ENCODE results near the gene KLHL26. TPM values are rescaled to one million over a fixed set of nuclear protein-coding genes. Genes with fewer than 3 reads are reported as not detected.

Gene KLHL26
- total and polyA plus RNA-seq, 4 donors = 2.3 to 5.9 (median 2.4) TPM

DNA sequence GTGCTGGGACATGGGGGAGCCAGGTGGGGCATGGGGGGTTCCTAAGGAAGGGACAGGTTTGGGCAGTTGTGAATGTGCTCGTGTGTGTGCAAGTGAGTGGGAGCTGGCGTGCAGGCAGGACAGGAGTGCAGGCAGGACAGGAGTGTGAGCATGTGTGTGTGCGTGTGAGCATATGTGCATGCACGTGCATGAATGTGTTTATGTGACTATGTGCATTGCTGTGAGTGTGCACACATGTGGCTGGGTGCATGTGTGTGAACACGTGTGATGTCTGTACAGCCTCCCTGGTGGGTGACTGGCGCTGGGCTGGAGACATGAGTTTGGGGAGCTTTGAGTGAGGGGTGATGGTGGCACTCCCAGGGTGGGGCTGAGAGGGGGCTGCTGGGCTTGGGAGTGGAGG, 80.0 kb downstream of the KLHL26 start:
- Histone ChIP-seq H3K36me3 (ENCODE audit: control insufficient read depth in 4 of 4, insufficient read depth in 3 of 4, low read depth in 1 of 4, low read length in 3 of 4) (no peaks in the 10 kb centered on the region), H3K9me3 (ENCODE audit: control insufficient read depth in 4 of 4, low read length in 3 of 4) (no peaks in the 10 kb centered on the region), H3K9ac (ENCODE audit: low read depth in 1 of 2, low read length in 2 of 2) (no peak overlapping the region), H3K4me1 (ENCODE audit: control insufficient read depth in 4 of 4, insufficient read depth in 4 of 4, low read length in 3 of 4) (peaks cover 0 to 8% (median 6%) of the 10 kb centered on the region in 4 donors), H3K27me3 (ENCODE audit: control insufficient read depth in 4 of 4, insufficient read depth in 4 of 4, low read length in 3 of 4) (no peaks in the 10 kb centered on the region), H3K4me3 (ENCODE audit: low read depth in 1 of 3, low read length in 3 of 3) (no peak overlapping the region), H3K27ac (ENCODE audit: low read depth in 1 of 2, low read length in 2 of 2) (no peak overlapping the region)
- DNase-seq (ENCODE audit: low spot score) = no peak
- whole genome bisulfite sequencing = 96% methylated on average over 6 of the region's 6 CpGs
- TF ChIP-seq SP1 (IDR thresholded peaks at IDR 0.05) (no peak), EGR1 (IDR thresholded peaks at IDR 0.05; ENCODE audit: low read depth in 2 of 2) (no peak), REST (IDR thresholded peaks at IDR 0.05) (no peak), YY1 (IDR thresholded peaks at IDR 0.05) (no peak), HNF4A (conservative IDR thresholded peaks at IDR 0.05) (no peak), ZBTB33 (IDR thresholded peaks at IDR 0.05) (no peak), JUND (IDR thresholded peaks at IDR 0.05) (no peak), ATF3 (IDR thresholded peaks at IDR 0.05) (no peak), GABPA (IDR thresholded peaks at IDR 0.05 in 1 of 2, conservative IDR thresholded peaks at IDR 0.05 in 1 of 2) (no peak), HNF4G (IDR thresholded peaks at IDR 0.05) (no peak), RXRA (IDR thresholded peaks at IDR 0.05) (no peak), MAX (IDR thresholded peaks at IDR 0.05) (no peak), NR2F2 (IDR thresholded peaks at IDR 0.05) (no peak), TAF1 (conservative IDR thresholded peaks at IDR 0.05) (no peak), RAD21 (IDR thresholded peaks at IDR 0.05) (no peak), FOXA1 (IDR thresholded peaks at IDR 0.05) (no peak), CTCF (IDR thresholded peaks at IDR 0.05; ENCODE audit: low read depth, low read length, missing input control) (no peak), FOXA2 (IDR thresholded peaks at IDR 0.05) (no peak)

Measured in liver (tissue), 9 donors.